GM18873 (cell line): ENCODE results near the gene GSTT2.
"Not testable (repeated sequence)": the region's sequence is repeated elsewhere in the genome, so short reads cannot be mapped to it uniquely, and the experiment has no call there.

Source experiments
- ATAC-seq: cut with Tn5 transposase; IDR thresholded peaks from one replicate; pipeline ENCODE4 v1.9.1; 2021; ENCODE audit warnings: mild to moderate bottlenecking, moderate library complexity, moderate number of reproducible peaks; ENCODE audit not compliant: unreplicated experiment, low FRiP score

The GSTT2 gene

DNA sequence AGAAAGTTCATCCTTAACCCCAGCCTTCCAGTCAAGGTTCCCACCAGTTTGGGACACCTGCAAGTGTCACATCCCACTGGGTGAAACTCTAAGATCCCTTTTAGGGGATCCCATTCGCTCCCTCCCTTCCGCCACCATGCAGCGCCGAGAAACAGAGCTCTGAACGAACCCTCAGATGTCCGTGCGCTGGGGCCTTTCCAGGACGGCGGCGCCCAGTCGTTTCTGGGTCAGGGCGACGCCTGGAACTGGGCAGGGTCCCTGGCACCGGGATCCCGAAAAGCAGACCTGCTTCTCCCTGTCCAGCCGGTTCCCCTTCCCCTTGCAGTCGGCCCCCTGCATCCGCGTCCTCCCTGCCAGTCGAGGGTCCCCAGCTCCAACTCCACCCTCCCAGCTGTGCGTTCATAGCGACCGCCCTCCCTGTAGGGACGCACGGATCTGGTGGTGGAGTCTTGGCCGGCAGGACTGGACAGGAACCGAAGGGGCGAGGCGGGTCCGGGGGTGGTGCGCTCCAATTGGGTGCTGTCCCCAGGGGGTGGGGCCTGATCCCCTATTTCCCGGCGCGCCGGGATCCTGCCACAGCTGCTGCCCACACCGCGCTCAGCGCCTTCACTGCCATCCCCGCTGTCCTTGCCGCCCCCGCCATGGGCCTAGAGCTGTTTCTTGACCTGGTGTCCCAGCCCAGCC lies at the start of gene GSTT2:
TSS of gene GSTT2 (plus strand) at position 578 of the 684 bp plus-strand sequence.
- not testable (repeated sequence) for ATAC-seq

DNA sequence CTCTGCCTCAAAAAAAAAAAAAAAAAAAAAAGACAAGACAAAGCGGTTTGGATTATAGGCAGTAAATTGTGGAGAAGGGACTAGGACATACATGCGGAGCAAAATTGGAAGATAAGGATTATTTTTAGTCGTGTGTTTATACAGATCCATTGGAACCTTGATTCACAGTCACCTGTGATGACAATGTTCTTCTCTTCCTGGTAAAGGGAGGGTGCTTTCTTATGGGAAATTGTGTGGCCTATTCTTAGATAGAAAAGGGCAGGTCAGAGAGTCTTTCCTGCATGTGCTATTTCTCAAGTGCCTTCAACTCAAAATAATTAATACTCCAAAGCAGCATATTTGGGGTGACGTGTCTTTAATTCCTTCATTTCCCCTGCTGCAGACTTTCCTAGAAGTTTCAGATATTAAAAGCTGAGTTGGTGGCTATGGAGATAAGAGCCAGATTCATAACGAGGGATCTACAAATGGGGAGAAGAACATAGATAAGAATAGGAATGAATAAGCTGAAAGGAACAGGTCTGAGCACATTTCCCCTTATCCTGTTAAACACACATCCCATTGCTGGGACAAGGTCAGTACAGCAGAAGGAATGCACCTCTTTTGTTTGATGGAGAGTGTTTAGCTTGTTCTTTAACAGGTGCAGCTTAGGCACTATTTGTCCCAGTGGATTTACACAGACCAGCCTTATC lies 41.5 kb upstream of the GSTT2 start:
- no peak for ATAC-seq

GRCh38 chr22:23939017-23939357 lies 40.9 kb upstream of the GSTT2 start:
- ATAC-seq: no peak

- ATAC-seq: not testable (repeated sequence)
These were observed 39.8 kb upstream of the GSTT2 start for GRCh38 chr22:23940166-23940565.

DNA sequence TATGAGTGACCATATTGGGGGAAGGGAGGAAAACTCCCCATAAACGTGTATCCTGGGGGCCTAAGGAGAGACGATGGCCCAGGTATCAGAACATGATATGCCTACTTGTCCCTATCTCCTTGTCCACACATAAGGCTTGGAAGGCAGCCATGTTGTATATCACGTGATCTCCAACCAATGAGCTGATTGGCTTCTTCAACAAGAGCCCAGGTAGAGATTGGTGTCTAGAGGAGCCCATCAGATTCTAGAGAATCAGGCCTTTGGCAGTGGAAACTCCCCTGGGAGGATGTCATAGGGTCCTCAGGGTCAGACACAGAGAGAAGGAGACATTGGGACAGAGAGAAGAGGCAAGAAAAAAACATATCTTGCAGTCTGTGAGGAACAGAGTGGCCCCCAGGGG lies 32.5 kb upstream of the GSTT2 start:
- ATAC-seq: not testable (repeated sequence)

DNA sequence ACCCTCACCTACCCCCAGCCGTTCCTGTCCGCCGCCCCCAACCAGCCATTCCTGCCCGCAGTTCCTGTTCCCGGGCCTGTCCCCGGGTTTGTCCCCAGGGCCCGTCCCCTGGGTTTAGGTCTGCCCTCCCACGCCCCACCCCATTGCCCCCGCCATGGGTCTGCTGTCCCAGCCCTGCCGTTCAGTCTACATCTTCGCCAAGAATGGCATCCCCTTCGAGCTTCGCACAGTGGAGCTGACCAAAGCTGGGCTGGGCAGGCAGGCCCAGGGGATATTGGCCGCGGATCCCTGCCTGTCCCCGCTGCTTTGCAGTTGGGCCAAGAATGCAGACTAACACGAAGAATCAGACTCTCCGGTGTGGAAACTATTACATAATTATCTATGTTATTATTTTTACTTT lies 30.2 kb upstream of the GSTT2 start:
- not testable (repeated sequence) for ATAC-seq

DNA sequence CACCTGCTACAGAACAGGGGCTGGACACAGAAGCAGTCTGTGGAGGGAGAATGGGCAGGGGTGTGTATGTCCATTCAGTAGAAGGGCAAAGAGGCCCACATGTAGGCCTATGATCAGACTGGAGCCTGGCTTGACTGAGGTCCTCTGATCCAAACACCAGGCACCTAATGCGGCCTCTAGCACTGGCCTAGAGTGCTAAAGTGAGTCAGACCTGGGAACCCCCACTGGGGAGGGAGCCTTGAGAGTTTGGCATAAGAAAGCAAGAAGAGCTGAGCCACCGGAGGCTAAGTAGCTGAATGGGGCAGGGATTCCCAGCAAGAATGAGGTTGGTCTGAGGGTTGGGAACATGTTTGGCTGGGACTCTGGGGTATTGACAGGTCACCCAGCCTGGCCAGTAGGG lies 28.6 kb upstream of the GSTT2 start:
- not testable (repeated sequence) for ATAC-seq

GRCh38 chr22:23952794-23953405 lies 27.0 kb upstream of the GSTT2 start:
- not testable (repeated sequence) for ATAC-seq

- ATAC-seq: not testable (repeated sequence)
These were observed 26.4 kb upstream of the GSTT2 start for GRCh38 chr22:23953485-23953884.

DNA sequence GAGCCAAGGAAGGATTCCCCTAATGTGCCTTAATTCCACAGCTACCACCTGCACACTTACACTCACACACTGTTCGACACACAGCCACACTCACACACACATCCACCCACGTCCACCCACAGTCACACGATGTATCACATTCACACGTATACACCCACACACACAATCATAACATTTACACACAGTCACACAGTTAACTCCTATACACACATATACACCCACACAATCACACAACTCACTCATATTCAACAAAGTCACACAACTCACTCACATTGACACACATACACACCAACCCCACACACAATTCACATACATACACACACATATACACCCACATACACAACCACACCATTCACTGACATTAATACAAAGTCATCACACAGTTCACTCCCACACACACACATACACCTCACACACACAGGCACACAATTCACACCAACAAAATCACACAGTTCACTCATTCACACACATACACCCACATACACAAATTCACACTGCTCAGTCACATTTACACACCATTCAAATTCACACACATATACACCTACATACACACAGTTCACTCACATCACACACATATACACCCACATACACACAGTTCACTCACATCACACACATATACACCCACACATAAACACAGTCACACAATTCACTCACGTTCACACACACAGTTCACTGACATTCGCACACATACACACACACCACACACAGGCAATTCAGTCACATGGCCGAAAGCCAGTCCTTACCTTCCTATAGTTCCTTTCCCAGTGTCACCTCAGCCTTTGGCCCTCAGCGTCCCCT lies 25.5 kb upstream of the GSTT2 start:
- ATAC-seq: not testable (repeated sequence)

DNA sequence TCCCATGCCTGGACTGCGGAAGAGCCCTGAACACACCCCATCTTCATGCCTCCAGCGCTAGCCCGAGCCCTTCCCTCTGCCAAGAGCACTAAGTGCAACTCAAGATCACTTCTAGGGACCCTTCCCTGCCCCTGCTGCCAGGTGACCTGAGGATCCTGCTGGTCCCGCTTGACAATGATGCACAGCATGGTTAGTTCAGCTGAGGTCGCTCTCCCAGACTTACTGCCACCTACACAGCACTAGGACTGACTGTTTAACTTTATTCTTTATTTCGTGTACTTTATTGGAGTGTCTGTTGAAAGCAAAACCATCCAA lies 25.0 kb upstream of the GSTT2 start:
- ATAC-seq: not testable (repeated sequence)

- ATAC-seq: not testable (repeated sequence)
These were observed 24.0 kb upstream of the GSTT2 start for GRCh38 chr22:23955886-23956285.

GRCh38 chr22:23956301-23956900 lies 23.5 kb upstream of the GSTT2 start:
- not testable (repeated sequence) for ATAC-seq

- ATAC-seq: not testable (repeated sequence)
These were observed 18.7 kb upstream of the GSTT2 start, which contains the start of gene GSTT2B for GRCh38 chr22:23961084-23961771. GSTT2B (minus strand) TSS chr22:23961195; CDS start chr22:23961131, 64 bp downstream.

DNA sequence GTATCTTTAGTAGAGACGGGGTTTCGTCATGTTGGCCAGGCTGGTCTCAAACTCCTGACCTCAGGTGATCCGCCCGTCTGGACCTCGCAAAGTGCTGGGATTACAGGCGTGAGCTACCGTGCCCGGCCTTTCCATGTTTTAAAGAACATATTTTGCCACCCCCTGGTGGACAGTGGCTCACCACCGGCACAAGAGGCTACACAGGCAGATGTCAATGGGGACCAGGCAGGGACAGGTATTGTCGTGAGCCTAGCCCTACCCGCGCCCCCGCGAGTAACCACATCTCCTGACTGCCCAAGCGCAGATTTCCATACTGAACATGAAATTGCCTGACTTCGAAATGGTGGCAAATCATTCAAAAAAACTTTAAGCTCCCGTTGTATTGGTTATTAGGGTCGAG lies 13.8 kb upstream of the GSTT2 start:
- ATAC-seq: peak; percentile 12

GRCh38 chr22:23966568-23966967 lies 13.4 kb upstream of the GSTT2 start, which contains the start of gene DDTL:
DDTL (plus strand) TSS chr22:23966888; CDS start chr22:23966915, 27 bp downstream.
- ATAC-seq: peak; percentile 84

GRCh38 chr22:23969071-23969470 lies 10.9 kb upstream of the GSTT2 start:
- no peak for ATAC-seq

- no peak for ATAC-seq
These were observed 9.7 kb upstream of the GSTT2 start for GRCh38 chr22:23970201-23970641.

GRCh38 chr22:23970816-23971486 lies 9.0 kb upstream of the GSTT2 start:
- no peak for ATAC-seq
